WERI-Rb-1 (cell line): Measurements from ENCODE around the gene MTPN.

Source experiments
- DNase-seq: peaks from one replicate; pipeline ENCODE4 v3.0.0-alpha.2; 2020
- H3K27ac ChIP-seq: fragments of 250-450 bp; sonication (Bioruptor Pico); 2 replicates; pipeline ENCODE4 v1.5.1; 2020; ENCODE audit warnings: mild to moderate bottlenecking, moderate library complexity
- H3K27me3 ChIP-seq: fragments of 250-450 bp; sonication (Bioruptor Pico); 2 replicates; pipeline ENCODE4 v1.5.1; 2021; ENCODE audit warnings: mild to moderate bottlenecking, low read depth, moderate library complexity; ENCODE audit not compliant: insufficient read depth, severe bottlenecking
- H3K36me3 ChIP-seq: fragments of 250-450 bp; sonication (Bioruptor Pico); 2 replicates; pipeline ENCODE4 v1.5.1; 2020; ENCODE audit warnings: mild to moderate bottlenecking, moderate library complexity
- H3K4me3 ChIP-seq: 2 replicates; pipeline ENCODE4 v1.5.1; 2011; ENCODE audit warnings: low read depth, mild to moderate bottlenecking, control low read depth, low read length
- H3K9me3 ChIP-seq: fragments of 250-450 bp; sonication (Bioruptor Pico); 2 replicates; pipeline ENCODE4 v1.5.1; 2021; ENCODE audit warnings: mild to moderate bottlenecking, moderate library complexity; ENCODE audit not compliant: severe bottlenecking
- TF ChIP-seq, protein P1 (sequence below): IDR thresholded peaks from 2 replicates; pipeline ENCODE4 v1.5.1; 2011; ENCODE audit warnings: low read depth, mild to moderate bottlenecking, control low read depth, inconsistent platforms, low read length

Gene MTPN

DNA sequence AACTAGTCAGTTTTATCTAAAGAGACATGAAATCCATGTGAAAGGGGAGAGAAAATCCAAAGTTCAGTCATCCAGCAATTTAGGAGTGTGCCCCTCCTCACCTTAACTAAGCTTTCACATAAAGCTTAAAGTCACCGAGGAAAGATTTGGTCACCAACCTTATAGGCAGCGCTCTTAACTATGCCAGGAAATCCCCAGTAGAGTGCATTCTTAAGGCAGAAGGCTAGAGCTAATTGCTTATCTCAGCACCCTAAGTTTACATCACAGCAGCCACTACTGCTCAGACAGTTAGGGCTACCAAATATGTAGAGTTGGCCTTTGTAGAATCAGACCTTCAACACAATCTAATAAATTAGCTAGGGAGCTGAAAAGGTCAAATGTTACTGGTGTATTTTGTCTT, 47.9 kb downstream of the MTPN start:
- DNase-seq: no peak
- Histone ChIP-seq H3K27ac (no peak overlapping the region), H3K9me3 (no peaks in the 10 kb centered on the region), H3K4me3 (no peak overlapping the region), H3K27me3 (no peaks in the 10 kb centered on the region), H3K36me3 (peaks cover 22% of the 10 kb centered on the region)
- TF ChIP-seq, protein P1, sequence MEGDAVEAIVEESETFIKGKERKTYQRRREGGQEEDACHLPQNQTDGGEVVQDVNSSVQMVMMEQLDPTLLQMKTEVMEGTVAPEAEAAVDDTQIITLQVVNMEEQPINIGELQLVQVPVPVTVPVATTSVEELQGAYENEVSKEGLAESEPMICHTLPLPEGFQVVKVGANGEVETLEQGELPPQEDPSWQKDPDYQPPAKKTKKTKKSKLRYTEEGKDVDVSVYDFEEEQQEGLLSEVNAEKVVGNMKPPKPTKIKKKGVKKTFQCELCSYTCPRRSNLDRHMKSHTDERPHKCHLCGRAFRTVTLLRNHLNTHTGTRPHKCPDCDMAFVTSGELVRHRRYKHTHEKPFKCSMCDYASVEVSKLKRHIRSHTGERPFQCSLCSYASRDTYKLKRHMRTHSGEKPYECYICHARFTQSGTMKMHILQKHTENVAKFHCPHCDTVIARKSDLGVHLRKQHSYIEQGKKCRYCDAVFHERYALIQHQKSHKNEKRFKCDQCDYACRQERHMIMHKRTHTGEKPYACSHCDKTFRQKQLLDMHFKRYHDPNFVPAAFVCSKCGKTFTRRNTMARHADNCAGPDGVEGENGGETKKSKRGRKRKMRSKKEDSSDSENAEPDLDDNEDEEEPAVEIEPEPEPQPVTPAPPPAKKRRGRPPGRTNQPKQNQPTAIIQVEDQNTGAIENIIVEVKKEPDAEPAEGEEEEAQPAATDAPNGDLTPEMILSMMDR: no peak

- Histone ChIP-seq H3K27me3 (no peaks in the 10 kb centered on the region), H3K27ac (no peak overlapping the region), H3K9me3 (no peaks in the 10 kb centered on the region), H3K4me3 (no peak overlapping the region), H3K36me3 (peaks cover 22% of the 10 kb centered on the region)
- DNase-seq: no peak
- TF ChIP-seq, protein P1: no peak
Observed at GRCh38 chr7:135928136-135928535, 49.0 kb downstream of the MTPN start.

DNA sequence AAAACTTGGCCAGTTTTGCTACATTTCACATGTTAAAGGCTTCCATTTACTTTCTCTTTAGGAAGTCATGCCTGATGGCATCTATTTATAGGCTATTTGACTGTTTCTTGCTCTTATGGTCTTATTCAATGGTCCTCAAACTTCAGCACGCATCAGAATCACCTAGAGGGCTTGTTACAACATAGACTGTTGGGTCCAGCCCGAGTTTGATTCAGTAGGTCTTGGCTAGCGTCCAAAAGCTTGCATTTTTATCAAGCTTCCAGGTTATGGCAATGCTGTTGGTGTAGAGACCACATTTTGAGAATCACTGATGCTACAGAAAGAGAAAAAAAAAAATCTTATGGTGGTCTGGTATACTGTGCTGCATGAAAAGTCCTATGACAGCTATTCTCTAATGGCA, 51.9 kb downstream of the MTPN start:
- no peak overlapping the region for H3K27ac ChIP-seq
- H3K27me3 ChIP-seq: no peaks in the 10 kb centered on the region
- peaks cover 22% of the 10 kb centered on the region for H3K36me3 ChIP-seq
- DNase-seq: no peak
- no peak overlapping the region for H3K4me3 ChIP-seq
- no peaks in the 10 kb centered on the region for H3K9me3 ChIP-seq
- TF ChIP-seq, protein P1: no peak

DNA sequence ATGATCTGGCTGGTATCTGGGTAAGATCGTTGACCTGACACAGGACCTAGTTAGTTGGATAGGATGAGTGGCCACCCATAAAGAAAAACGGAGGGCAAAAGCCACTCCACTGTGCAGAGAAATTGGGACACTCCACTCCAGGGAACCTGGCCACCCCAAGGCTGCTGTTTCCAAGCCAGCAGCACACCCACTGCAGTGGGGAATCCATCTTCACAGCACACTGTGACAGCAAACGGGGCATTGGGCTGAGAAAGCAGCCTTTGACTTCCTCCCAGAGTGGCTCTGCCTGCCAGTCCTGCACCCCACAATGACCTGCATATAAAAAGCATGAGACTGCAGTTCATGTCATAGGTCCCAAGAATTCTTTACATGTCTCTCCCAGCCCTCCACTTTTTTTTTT, 52.9 kb downstream of the MTPN start:
- Histone ChIP-seq H3K4me3 (no peak overlapping the region), H3K9me3 (no peaks in the 10 kb centered on the region), H3K36me3 (peaks cover 18% of the 10 kb centered on the region), H3K27ac (no peak overlapping the region), H3K27me3 (no peaks in the 10 kb centered on the region)
- TF ChIP-seq, protein P1: no peak
- DNase-seq: no peak

- Histone ChIP-seq H3K27me3 (no peaks in the 10 kb centered on the region), H3K27ac (no peak overlapping the region), H3K9me3 (no peaks in the 10 kb centered on the region), H3K4me3 (no peak overlapping the region), H3K36me3 (peaks cover under 1% of the 10 kb centered on the region; the same call in 1 of the 2 replicates)
- TF ChIP-seq, protein P1: no peak
- no peak for DNase-seq
Observed at GRCh38 chr7:135922263-135922662, 54.9 kb downstream of the MTPN start.

DNA sequence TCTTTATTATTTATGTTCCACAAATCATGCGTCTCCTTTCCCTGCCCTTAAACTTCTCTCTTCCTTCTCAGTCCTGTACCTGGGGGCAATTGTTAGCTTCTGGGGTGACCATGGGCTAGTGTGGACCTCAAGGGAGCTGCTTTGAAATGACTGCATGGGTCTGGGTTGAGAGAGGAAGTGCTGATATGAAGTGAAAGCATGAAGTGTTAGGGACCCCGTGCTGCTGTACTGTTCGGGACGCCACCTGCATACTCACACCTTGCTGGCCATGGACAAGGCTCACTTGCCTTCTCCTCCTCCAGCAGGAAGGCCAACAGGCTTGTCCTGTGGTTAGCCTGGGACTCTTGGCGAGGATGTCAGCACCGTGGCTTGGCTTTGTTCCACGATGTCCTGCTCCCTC, 56.7 kb downstream of the MTPN start:
- no peak overlapping the region for H3K27ac ChIP-seq
- H3K9me3 ChIP-seq: no peaks in the 10 kb centered on the region
- no peak overlapping the region for H3K4me3 ChIP-seq
- H3K27me3 ChIP-seq: no peaks in the 10 kb centered on the region
- TF ChIP-seq, protein P1: no peak
- DNase-seq: no peak
- no peaks in the 10 kb centered on the region for H3K36me3 ChIP-seq
